ENCODE results near the gene PRKAB1. TPM values are rescaled to one million over a fixed set of nuclear protein-coding genes. Genes with fewer than 3 reads are reported as not detected.
A peak's percentile ranks its signal among the peaks of the same experiment; 100 is the strongest.

PRKAB1 gene
- total RNA-seq, 1 experiment from 2014 or later, result 32.3 TPM

GRCh38 chr12:119711693-119712092, 43.8 kb downstream of the PRKAB1 start:
- CTCF ChIA-PET, result interaction anchor here (1.6 kb wide), 1 partner anchor 69 kb away, joined by 6 read pairs; no protein-coding TSS in a partner anchor
- no peak for TF ChIP-seq E2F4 (CRISPR knock-in tag; IDR thresholded peaks at IDR 0.05; ENCODE audit: borderline replicate concordance, low read depth)
- peak; percentile 64; the same call in 1 of the 2 replicates for TF ChIP-seq ZNF121 (CRISPR knock-in tag; IDR thresholded peaks at IDR 0.05)
- no peak for TF ChIP-seq ZMAT4 (CRISPR knock-in tag; IDR thresholded peaks at IDR 0.05)
- no peaks in the 10 kb centered on the region for H3K4me1 Mint-ChIP-seq

GRCh38 chr12:119712721-119713120, 44.8 kb downstream of the PRKAB1 start:
- ChIA-PET CTCF (no interaction called here), POLR2A (no interaction called here)
- DNase-seq (ENCODE audit: low spot score) (no peak), ATAC-seq (no peak)
- Mint-ChIP-seq H3K27me3 (ENCODE audit: low read depth) (no peaks in the 10 kb centered on the region), H3K9me3 (no peaks in the 10 kb centered on the region), H3K27ac (no peak overlapping the region), H3K4me3 (no peak overlapping the region), H3K36me3 (peaks cover 81% of the 10 kb centered on the region), H3K4me1 (no peaks in the 10 kb centered on the region)
- no peak for TF ChIP-seq HMGXB4 (CRISPR knock-in tag; IDR thresholded peaks at IDR 0.05)
- TF ChIP-seq SMAD4 (CRISPR knock-in tag; IDR thresholded peaks at IDR 0.05), result no peak
- no peak for TF ChIP-seq ZNF263 (CRISPR knock-in tag; IDR thresholded peaks at IDR 0.05; ENCODE audit: low read depth)
- TF ChIP-seq MYBL2 (CRISPR knock-in tag; IDR thresholded peaks at IDR 0.05), result no peak
- no peak for TF ChIP-seq ZNF396 (CRISPR knock-in tag; IDR thresholded peaks at IDR 0.05; ENCODE audit: borderline replicate concordance)
- no peak for TF ChIP-seq ZNF423 (CRISPR knock-in tag; IDR thresholded peaks at IDR 0.05)
- no peak for TF ChIP-seq ATF1 (CRISPR knock-in tag; IDR thresholded peaks at IDR 0.05)
- TF ChIP-seq ZNF219 (CRISPR knock-in tag; IDR thresholded peaks at IDR 0.05; ENCODE audit: borderline replicate concordance), result no peak
- TF ChIP-seq FOXP1 (CRISPR knock-in tag; IDR thresholded peaks at IDR 0.05; ENCODE audit: borderline replicate concordance), result no peak
- no peak for TF ChIP-seq ZNF317 (CRISPR knock-in tag; IDR thresholded peaks at IDR 0.05; ENCODE audit: borderline replicate concordance, low read depth)
- no peak for TF ChIP-seq CBFB (CRISPR knock-in tag; IDR thresholded peaks at IDR 0.05; ENCODE audit: low read depth)
- no peak for TF ChIP-seq SP1 (CRISPR knock-in tag; conservative IDR thresholded peaks at IDR 0.05)
- no peak for TF ChIP-seq ATF3 (CRISPR knock-in tag; conservative IDR thresholded peaks at IDR 0.05)
- no peak for TF ChIP-seq ZNF416 (CRISPR knock-in tag; IDR thresholded peaks at IDR 0.05)
- TF ChIP-seq ZNF232 (CRISPR knock-in tag; IDR thresholded peaks at IDR 0.05), result no peak

More at GRCh38 chr12:119711693-119712092, 43.8 kb downstream of the PRKAB1 start:
- POLR2A ChIA-PET, result interaction anchor here (0.6 kb wide), 1 partner anchor 263 kb away, joined by 3 read pairs; no protein-coding TSS in a partner anchor
- peaks cover 89% of the 10 kb centered on the region for H3K36me3 Mint-ChIP-seq
- no peak for ATAC-seq
- no peak overlapping the region for H3K27ac Mint-ChIP-seq
- no peak for DNase-seq (ENCODE audit: low spot score)
- peaks cover 5% of the 10 kb centered on the region for H3K9me3 Mint-ChIP-seq
- no peak overlapping the region for H3K4me3 Mint-ChIP-seq
- H3K27me3 Mint-ChIP-seq (ENCODE audit: low read depth), result no peaks in the 10 kb centered on the region

GRCh38 chr12:119713551-119714031, 45.7 kb downstream of the PRKAB1 start:
- ChIA-PET POLR2A (no interaction called here), CTCF (no interaction called here)
- H3K27ac Mint-ChIP-seq, result no peak overlapping the region
- H3K9me3 Mint-ChIP-seq, result no peaks in the 10 kb centered on the region
- no peak for DNase-seq (ENCODE audit: low spot score)
- TF ChIP-seq GABPB1 (CRISPR knock-in tag; IDR thresholded peaks at IDR 0.05) (no peak), PRRX2 (CRISPR knock-in tag; IDR thresholded peaks at IDR 0.05) (no peak), ERG (CRISPR knock-in tag; IDR thresholded peaks at IDR 0.05) (no peak), ATF2 (CRISPR knock-in tag; IDR thresholded peaks at IDR 0.05; ENCODE audit: borderline replicate concordance, low read depth) (no peak), RORB (CRISPR knock-in tag; IDR thresholded peaks at IDR 0.05) (no peak)
- H3K4me1 Mint-ChIP-seq, result no peaks in the 10 kb centered on the region
- H3K4me3 Mint-ChIP-seq, result no peak overlapping the region
- H3K36me3 Mint-ChIP-seq, result peaks cover 83% of the 10 kb centered on the region
- no peak for ATAC-seq
- H3K27me3 Mint-ChIP-seq (ENCODE audit: low read depth), result no peaks in the 10 kb centered on the region
